Brain microvascular endothelial cell (primary cell): ENCODE measurements around the gene AGA.

Source experiments
- DNase-seq: peaks from one replicate; pipeline ENCODE4 v3.0.0-alpha.2; 2020
- H3K27ac ChIP-seq: fragments of 250-450 bp; sonication (Bioruptor Pico); 2 replicates; pipeline ENCODE4 v1.5.1; 2020; ENCODE audit warnings: mild to moderate bottlenecking, moderate library complexity
- H3K27me3 ChIP-seq: fragments of 250-450 bp; sonication (Bioruptor Pico); replicated peaks from 2 replicates; pipeline ENCODE4 v1.5.1; 2020; ENCODE audit warnings: mild to moderate bottlenecking
- H3K36me3 ChIP-seq: fragments of 250-450 bp; sonication (Bioruptor Pico); replicated peaks from 2 replicates; pipeline ENCODE4 v1.5.1; 2020; ENCODE audit warnings: mild to moderate bottlenecking
- H3K4me3 ChIP-seq: 2 replicates; pipeline ENCODE4 v1.5.1; 2011; ENCODE audit warnings: low read depth, mild to moderate bottlenecking, control low read depth, low read length, moderate library complexity
- CTCF ChIP-seq: IDR thresholded peaks from 2 replicates; pipeline ENCODE4 v1.5.1; 2011; ENCODE audit warnings: low read depth, mild to moderate bottlenecking, moderate library complexity, low read length, control low read depth, inconsistent platforms; ENCODE audit errors: missing control alignments
- in situ Hi-C: cut with HindIII; loops from 2 replicates; pipeline ENCODE4 v1.10.0; 2017; ENCODE audit warnings: low sequenced_read_pairs, low pct_ligation_motif_present

AGA gene

DNA sequence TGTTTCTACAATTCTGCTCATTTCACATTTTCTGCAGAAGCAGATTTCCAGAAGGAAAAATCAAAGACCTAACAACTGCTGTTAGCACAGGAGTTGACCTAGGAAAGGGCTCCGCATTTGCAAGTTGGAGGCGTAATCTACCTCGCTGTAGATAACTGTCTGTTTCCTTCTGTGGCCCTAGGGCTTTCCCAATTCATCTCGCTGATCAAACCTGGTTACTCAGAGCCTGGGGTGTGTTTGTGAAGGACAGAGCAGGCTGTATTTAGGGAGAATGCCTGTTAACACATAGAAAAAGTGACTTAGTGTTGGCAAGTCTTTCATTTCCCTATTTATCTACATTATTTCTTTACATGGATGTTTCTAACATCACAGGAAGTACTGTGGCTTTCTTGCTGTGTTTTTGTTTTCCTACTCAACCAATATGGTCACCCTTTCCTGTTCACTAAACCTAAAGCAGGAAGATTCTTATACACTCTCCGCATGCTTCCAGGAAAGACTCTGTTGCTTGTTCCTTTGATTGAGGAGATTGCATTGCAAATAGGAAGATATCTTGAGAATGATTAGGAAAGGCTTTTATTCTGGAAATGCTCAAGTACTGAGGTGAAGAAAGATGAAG, 40.5 kb downstream of the AGA start:
- Histone ChIP-seq H3K36me3 (no peaks in the 10 kb centered on the region), H3K4me3 (no peak overlapping the region), H3K27ac (no peak overlapping the region), H3K27me3 (no peaks in the 10 kb centered on the region)
- TF ChIP-seq CTCF: no peak
- in situ Hi-C loops: no loop called here
- DNase-seq: no peak

- no peaks in the 10 kb centered on the region for H3K36me3 ChIP-seq
- in situ Hi-C loops: no loop called here
- TF ChIP-seq CTCF: no peak
- H3K27me3 ChIP-seq: no peaks in the 10 kb centered on the region
- H3K4me3 ChIP-seq: no peak overlapping the region
- no peak for DNase-seq
- H3K27ac ChIP-seq: no peak overlapping the region
Measured at GRCh38 chr4:177400030-177400429, 42.2 kb downstream of the AGA start.

DNA sequence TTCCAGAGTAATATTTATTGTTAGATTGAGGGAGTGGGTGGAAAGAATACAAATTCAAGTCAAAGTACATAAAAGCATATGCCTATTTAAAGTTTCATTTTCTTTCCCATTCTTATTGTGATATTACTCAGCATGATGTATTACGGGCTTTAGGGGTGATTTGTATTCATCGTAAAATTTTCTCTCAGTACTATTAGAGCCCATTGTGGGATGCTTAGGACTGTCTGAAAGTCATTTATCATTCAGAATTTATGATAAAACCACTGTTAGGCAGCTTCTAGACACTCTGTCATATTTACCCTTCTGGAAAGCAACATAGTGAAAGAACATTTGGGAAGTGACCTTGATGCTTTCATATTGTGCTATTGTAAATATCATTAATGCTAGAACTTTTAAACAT, 45.9 kb downstream of the AGA start:
- in situ Hi-C loops: no loop called here
- H3K36me3 ChIP-seq: no peaks in the 10 kb centered on the region
- H3K27ac ChIP-seq: no peak overlapping the region
- no peak for TF ChIP-seq CTCF
- no peaks in the 10 kb centered on the region for H3K27me3 ChIP-seq
- no peak for DNase-seq
- H3K4me3 ChIP-seq: no peak overlapping the region

- Histone ChIP-seq H3K4me3 (no peak overlapping the region), H3K27me3 (no peaks in the 10 kb centered on the region), H3K36me3 (no peaks in the 10 kb centered on the region), H3K27ac (no peak overlapping the region)
- TF ChIP-seq CTCF: no peak
- DNase-seq: no peak
- in situ Hi-C loops: no loop called here
Measured at GRCh38 chr4:177393236-177393635, 49.0 kb downstream of the AGA start.

DNA sequence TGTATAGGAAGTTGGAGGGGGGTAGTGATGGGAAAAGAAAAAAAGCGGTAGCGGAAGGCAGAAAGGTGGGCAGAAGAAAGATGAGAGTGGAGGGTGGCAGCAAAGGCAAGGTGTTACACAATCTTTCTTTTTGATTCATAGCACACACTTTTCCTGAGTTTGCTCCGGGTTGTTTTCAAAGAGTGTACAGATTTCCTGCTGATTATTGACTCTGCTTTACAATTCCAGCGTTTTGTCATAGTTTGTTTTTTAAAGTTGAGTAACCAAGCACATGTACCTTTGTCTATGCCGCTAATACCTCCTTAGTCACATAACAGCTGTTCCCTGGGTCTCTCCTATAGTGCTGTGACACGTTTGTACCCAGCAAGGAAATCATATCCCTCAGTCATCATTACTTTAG, 50.3 kb downstream of the AGA start:
- DNase-seq: no peak
- in situ Hi-C loops: no loop called here
- no peak overlapping the region for H3K27ac ChIP-seq
- no peak overlapping the region for H3K4me3 ChIP-seq
- H3K27me3 ChIP-seq: no peaks in the 10 kb centered on the region
- no peaks in the 10 kb centered on the region for H3K36me3 ChIP-seq
- no peak for TF ChIP-seq CTCF

DNA sequence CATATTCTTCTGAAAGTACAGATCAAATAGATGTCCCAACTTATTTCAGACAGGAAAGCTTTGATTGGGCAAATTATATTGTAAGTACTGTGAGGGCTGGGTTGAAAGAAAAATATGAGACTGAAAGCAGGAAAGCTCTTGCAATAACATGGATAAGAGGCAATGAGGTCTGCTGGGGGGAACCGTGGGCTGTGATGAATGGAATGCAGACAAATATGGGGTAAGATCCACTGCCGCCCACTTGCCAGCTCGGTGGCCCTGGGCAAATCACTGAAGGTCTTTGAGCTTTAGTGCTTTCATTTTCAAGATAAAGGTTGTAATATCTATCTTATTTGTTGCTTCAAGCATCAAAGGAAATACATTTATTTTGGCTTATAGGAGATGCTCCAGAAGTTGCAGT, 51.0 kb downstream of the AGA start:
- Histone ChIP-seq H3K27ac (no peak overlapping the region), H3K27me3 (no peaks in the 10 kb centered on the region), H3K36me3 (no peaks in the 10 kb centered on the region), H3K4me3 (no peak overlapping the region)
- no peak for TF ChIP-seq CTCF
- DNase-seq: no peak
- in situ Hi-C loops: no loop called here
